Measurements from ENCODE around the gene NTN3.
"Not testable (repeated sequence)": the region's sequence is repeated elsewhere in the genome, so short reads cannot be mapped to it uniquely, and the experiment has no call there.

NTN3 gene

GRCh38 chr16:2471016-2471652, at the start of gene NTN3:
TSS of gene NTN3 (plus strand) at chr16:2471297. CDS start at chr16:2471702, 405 bp downstream.
- DNase-seq (ENCODE audit: low spot score), result peak; percentile 82

- DNase-seq (ENCODE audit: low spot score), result no peak
Observed at GRCh38 chr16:2422123-2422867, 48.8 kb upstream of the NTN3 start.

- DNase-seq (ENCODE audit: low spot score), result no peak
Observed at GRCh38 chr16:2424061-2425007, 46.8 kb upstream of the NTN3 start.

- DNase-seq (ENCODE audit: low spot score), result no peak
Observed at GRCh38 chr16:2425008-2425518, 46.0 kb upstream of the NTN3 start.

GRCh38 chr16:2425825-2426430, 45.2 kb upstream of the NTN3 start:
- no peak for DNase-seq (ENCODE audit: low spot score)

GRCh38 chr16:2426941-2427361, 44.1 kb upstream of the NTN3 start:
- no peak for DNase-seq (ENCODE audit: low spot score)

GRCh38 chr16:2427526-2427925, 43.6 kb upstream of the NTN3 start:
- DNase-seq (ENCODE audit: low spot score), result no peak

- peak; percentile 48 for DNase-seq (ENCODE audit: low spot score)
Observed at GRCh38 chr16:2428051-2428783, 42.9 kb upstream of the NTN3 start.

- DNase-seq (ENCODE audit: low spot score), result no peak
Observed at GRCh38 chr16:2428784-2429033, 42.4 kb upstream of the NTN3 start.

GRCh38 chr16:2429034-2429770, 41.9 kb upstream of the NTN3 start, which contains the start of gene CCNF:
TSS of gene CCNF (plus strand) at chr16:2429447. CDS start at chr16:2429482, 35 bp downstream.
- peak; percentile 99 for DNase-seq (ENCODE audit: low spot score)

- DNase-seq (ENCODE audit: low spot score), result no peak
Observed at GRCh38 chr16:2429771-2430663, 41.1 kb upstream of the NTN3 start.

- no peak for DNase-seq (ENCODE audit: low spot score)
Observed at GRCh38 chr16:2432286-2432685, 38.8 kb upstream of the NTN3 start.

GRCh38 chr16:2432801-2433505, 38.1 kb upstream of the NTN3 start:
- DNase-seq (ENCODE audit: low spot score), result no peak

- not testable (repeated sequence) for DNase-seq (ENCODE audit: low spot score)
Observed at GRCh38 chr16:2435236-2435635, 35.9 kb upstream of the NTN3 start.

- no peak for DNase-seq (ENCODE audit: low spot score)
Observed at GRCh38 chr16:2436110-2436509, 35.0 kb upstream of the NTN3 start.

- DNase-seq (ENCODE audit: low spot score), result no peak
Observed at GRCh38 chr16:2437032-2437790, 33.9 kb upstream of the NTN3 start.

GRCh38 chr16:2438121-2438520, 33.0 kb upstream of the NTN3 start:
- no peak for DNase-seq (ENCODE audit: low spot score)

GRCh38 chr16:2439598-2439997, 31.5 kb upstream of the NTN3 start:
- no peak for DNase-seq (ENCODE audit: low spot score)
